HG02943 (cell line): ENCODE data around the gene MAGEB4.
"Not testable (repeated sequence)": the region's sequence is repeated elsewhere in the genome, so short reads cannot be mapped to it uniquely, and the experiment has no call there.

ENCODE experiments used
- ATAC-seq: cut with Tn5 transposase; IDR thresholded peaks from one replicate; pipeline ENCODE4 v1.9.1; 2021; ENCODE audit warnings: mild to moderate bottlenecking, low read depth, moderate library complexity; ENCODE audit not compliant: unreplicated experiment

Gene MAGEB4

DNA sequence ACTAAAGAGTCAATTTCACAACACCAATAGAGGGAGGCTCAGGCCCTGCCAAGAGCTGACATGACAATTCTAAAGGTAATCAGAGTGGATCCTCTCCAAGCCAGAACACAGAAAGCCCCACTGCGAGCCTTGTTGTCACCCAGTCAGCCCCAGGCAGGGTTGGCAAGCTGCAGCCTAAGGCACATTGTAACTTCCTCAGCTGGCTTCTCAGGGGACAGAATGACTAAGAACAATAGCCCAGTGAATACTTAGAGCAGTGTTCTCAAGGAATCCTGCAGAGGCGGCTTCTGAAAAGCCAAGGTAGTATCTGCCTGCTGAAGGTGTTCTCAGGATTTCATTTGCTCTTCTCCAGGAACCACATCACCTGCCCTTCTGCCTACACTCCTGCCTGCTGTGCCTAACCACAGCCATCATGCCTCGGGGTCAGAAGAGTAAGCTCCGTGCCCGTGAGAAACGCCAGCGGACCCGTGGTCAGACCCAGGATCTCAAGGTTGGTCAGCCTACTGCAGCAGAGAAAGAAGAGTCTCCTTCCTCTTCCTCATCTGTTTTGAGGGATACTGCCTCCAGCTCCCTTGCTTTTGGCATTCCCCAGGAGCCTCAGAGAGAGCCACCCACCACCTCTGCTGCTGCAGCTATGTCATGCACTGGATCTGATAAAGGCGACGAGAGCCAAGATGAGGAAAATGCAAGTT, at the start of gene MAGEB4:
Gene MAGEB4 (plus strand): TSS at position 277 of the 692 bp plus-strand sequence. CDS start 136 bp downstream, at position 413.
- no peak for ATAC-seq

DNA sequence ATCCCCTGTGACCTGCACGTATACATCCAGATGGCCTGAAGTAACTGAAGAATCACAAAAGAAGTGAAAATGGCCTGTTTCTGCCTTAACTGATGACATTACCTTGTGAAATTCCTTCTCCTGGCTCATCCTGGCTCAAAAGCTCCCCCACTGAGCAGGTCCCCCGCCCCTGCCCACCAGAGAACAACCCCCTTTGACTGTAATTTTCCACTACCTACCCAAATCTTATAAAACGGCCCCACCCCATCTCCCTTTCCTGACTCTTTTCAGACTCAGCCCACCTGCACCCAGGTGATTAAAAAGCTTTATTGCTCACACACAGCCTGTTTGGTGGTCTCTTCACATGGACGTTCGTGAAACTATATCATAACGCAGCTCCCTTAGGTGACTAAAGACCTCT, 47.9 kb upstream of the MAGEB4 start:
- ATAC-seq, result not testable (repeated sequence)

DNA sequence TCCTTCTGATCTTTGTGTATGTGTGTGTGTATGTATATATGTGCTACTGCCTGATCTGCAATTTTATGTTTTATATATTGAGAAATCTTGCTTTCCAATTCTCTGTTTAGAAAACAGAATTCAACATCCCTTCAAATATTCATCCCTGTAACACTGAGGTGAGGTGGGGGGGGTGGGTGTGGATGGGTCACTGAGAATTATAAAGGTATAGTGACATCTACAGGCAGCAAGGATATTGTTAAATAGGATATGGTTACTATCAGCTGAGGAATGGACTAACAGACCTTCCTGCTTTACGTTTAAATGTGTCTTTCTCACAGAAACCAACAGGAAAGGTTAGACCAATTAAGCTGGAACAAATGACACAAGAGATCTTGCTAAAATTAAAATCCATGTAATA, 45.5 kb upstream of the MAGEB4 start:
- ATAC-seq, result no peak

DNA sequence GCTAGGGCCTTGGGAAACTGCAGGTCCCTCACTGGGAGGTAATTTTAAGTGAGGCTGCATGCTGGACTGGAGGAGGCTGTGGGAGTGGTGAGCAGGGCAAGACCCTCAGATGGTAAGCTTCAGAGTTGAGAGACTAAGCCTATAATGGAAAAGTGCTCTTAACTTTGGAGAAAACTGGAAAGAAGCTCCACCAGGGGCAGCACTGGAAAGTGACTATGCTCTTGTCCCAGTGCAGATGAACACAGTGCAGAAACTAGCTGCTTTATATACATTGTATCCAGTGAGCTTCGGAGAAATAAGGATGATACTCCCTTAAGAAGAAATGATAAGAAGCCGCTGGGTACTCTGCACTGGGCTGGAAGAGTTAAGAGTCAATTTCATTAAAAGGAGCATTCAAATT, 29.6 kb upstream of the MAGEB4 start:
- no peak for ATAC-seq

DNA sequence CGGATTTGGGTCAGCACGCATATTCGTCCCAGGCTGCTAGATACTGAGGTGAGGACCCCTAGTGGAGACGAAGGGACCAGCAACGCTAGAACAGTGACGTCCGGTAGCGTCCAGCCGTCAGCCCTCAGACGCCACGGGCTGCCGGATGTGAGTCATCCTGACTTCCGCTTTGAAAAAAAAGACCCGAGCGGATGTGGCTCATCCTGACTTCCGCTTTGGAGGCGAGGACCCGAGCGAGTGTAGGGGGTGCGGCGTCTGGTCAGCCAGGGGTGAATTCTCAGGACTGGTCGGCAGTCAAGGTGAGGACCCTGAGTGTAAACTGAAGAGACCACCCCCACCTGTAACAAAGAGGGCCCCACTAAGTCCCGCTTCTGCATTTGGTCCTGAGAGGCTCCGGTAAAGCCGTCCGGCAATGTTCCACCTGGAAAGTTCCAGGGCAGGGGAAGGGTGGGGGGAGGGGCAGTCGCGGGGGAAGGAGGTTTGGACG, 26.4 kb upstream of the MAGEB4 start, which contains the start of gene MAGEB2:
Gene MAGEB2 (plus strand): TSS at position 207 of the 487 bp plus-strand sequence. CDS start 3,018 bp downstream, outside the sequence.
- no peak for ATAC-seq

DNA sequence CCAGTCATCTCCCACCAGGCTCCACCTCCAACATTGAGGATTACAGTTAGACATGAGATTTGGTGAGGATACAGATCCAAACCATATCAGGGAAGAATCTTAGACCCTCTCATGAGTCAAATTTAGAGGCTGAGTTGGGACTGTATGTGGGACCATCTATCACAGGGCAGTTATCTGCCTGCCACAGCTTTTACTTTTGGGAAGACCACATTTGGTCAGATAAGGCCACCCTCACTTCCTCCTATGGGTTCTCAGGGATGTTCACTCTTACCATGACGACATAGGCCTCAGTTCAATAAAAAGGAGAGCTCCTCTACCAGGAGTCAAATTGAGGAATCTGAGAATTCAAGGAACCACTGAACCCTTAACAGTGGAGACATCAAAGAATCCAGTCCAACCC, 24.3 kb upstream of the MAGEB4 start:
- no peak for ATAC-seq

DNA sequence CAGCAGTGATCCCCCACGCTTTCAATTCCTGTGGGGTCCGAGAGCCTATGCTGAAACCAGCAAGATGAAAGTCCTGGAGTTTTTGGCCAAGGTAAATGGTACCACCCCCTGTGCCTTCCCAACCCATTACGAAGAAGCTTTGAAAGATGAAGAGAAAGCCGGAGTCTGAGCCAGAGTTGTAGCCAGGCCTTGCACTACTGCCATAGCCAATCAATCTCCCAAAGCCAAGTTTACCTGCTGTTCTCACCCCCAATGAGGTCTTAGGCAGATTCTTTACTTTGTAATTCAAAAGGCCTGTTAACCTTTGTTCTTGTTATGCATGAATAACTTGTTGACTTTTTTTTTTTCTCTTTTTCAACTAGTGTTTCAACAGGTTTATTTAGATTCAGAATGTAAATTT, 22.4 kb upstream of the MAGEB4 start:
- ATAC-seq, result no peak

DNA sequence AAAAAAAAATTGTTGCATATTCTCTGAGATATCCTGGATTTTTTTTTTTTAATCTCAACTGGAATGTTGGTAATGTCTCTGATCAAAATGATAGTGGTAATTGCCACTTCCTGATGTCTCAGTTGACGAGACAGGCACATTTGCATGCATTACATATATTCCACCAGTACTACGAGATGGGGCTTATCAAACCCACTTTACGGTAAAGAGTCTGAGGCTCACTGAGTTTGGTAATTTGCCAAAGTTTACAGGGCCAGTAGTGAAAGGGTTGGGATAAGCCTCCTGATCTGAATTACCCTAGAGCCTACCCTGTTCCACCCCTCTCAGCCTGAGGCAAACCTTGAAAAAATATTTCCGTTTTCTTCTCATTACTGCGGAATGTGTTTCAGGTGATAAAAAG, 21.1 kb upstream of the MAGEB4 start:
- no peak for ATAC-seq

GRCh38 chrX:30224536-30224935, 17.3 kb upstream of the MAGEB4 start:
- no peak for ATAC-seq

- no peak for ATAC-seq
Measured at GRCh38 chrX:30228526-30228925, 13.3 kb upstream of the MAGEB4 start.

- no peak for ATAC-seq
Measured at GRCh38 chrX:30230395-30230794, 11.4 kb upstream of the MAGEB4 start, which contains the start of gene MAGEB3. Gene MAGEB3 (plus strand): TSS chrX:30230657. CDS start chrX:30235925, 5,268 bp downstream.

- ATAC-seq, result no peak
Measured at GRCh38 chrX:30246769-30247489, 5.1 kb downstream of the MAGEB4 start, which contains the start of gene MAGEB1. Gene MAGEB1 (plus strand): TSS chrX:30247146. CDS start chrX:30250494, 3,348 bp downstream.

GRCh38 chrX:30248854-30249253, 7.1 kb downstream of the MAGEB4 start:
- no peak for ATAC-seq

DNA sequence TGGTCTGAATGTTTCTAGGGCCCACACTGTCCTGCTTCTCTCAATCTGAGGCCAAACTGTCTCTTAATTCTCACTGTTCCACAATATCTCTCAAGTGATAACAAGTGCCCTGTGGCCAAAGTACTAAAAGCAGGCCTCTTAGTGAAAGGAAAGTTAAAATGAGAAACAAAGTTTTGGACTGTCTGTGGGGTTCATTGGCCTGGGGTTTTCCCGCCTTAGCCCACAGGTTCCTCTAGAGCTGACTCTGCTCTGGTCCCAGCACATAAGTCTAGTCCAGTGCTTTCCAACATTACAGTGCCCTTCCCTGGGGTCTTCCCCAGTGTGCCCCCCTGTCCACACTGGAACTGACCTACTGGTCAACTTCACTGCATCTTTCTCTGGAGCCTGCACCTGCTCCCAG, 11.5 kb downstream of the MAGEB4 start:
- no peak for ATAC-seq

- no peak for ATAC-seq
Measured at GRCh38 chrX:30259927-30260326, 18.1 kb downstream of the MAGEB4 start.

DNA sequence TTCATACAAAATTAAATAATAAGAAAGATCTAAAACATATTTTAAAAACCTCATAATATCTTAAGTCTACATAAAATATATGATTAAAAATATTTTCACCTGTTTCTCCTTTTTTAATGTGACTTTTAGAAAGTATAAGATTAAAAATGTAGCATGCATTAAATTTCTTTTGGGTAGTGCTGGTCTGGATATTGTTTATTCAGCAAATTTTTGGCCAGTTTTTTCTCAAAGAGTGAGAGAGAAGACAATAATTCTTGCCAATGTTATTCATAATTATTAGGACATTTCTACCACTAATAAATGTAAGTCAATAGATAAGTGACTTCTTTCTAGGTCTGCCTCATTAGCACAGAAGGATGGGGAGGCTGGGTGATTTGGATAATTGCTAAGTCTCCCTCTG, 19.2 kb downstream of the MAGEB4 start:
- ATAC-seq, result no peak

- no peak for ATAC-seq
Measured at GRCh38 chrX:30262763-30263162, 21.0 kb downstream of the MAGEB4 start.

DNA sequence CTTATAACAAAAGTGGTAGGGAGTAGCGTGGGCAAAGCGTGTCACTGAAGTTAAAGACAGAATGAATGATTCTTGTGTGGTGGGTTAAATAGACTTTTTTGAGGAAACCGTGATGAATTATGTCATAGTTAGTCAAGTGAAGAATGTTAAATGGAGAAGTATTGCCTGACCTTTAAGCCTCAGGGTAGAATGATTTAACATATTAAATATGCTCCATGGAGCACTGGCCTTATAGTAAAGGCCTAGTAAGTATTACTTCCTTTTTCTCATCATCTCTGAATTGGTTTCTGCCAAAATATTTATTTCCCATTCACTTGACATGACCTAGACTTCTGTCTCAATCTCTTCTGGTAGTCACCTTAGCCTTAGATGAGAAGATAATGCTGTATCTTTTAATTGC, 28.8 kb downstream of the MAGEB4 start:
- no peak for ATAC-seq

- no peak for ATAC-seq
Measured at GRCh38 chrX:30275498-30275897, 33.7 kb downstream of the MAGEB4 start.

DNA sequence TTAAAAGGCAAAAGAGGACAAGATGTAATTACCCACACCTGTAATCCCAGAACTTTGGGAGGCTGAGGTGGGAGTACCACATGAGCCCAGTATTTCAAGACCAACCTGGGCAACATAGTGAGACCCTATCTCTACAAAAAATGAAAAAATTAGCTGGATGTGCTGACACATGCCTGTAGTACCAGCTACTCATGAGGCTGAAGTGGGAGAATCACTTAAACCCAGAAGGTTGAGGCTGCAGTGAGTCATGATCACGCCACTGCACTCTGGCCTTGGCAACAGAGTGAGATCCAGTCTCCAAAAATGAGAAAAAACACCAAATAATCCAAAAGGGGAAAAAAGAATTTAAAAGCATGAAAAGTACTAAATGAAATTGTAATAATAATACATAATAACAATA, 36.6 kb downstream of the MAGEB4 start:
- no peak for ATAC-seq

- no peak for ATAC-seq
Measured at GRCh38 chrX:30280428-30280827, 38.6 kb downstream of the MAGEB4 start.

GRCh38 chrX:30282527-30282926, 40.7 kb downstream of the MAGEB4 start:
- no peak for ATAC-seq
